Karpas-422 (cell line): ENCODE results near the gene OTOP2. TPM values are rescaled to one million over a fixed set of nuclear protein-coding genes. Genes with fewer than 3 reads are reported as not detected.

Source experiments
- total RNA-seq: library from RNA; depleted of rRNA; stranded (reverse); fragments of >200 nt; shearing (Covaris generic); gene quantifications from 2 replicates; pipeline ENCODE4 v1.2.3, GENCODE V29; 2014; ENCODE audit warnings: low replicate concordance; rRNA removed

Gene OTOP2
- total RNA-seq, 1 experiment from 2014 or later: not detected

Other genes starting within 250 kb of the OTOP2 start
- not detected in 2 replicates for gene CD300LF, start 211.3 kb upstream of the OTOP2 start, total RNA-seq
- 0.07 TPM in 1 of 2 replicates, not detected in the other for gene RAB37, start 187.0 kb upstream of the OTOP2 start, total RNA-seq
- gene NHERF1, start 175.6 kb upstream of the OTOP2 start, total RNA-seq: 24.4 and 38.3 TPM in 2 replicates
- 25.3 and 66.8 TPM in 2 replicates for gene NAT9, start 147.9 kb upstream of the OTOP2 start, total RNA-seq
- not detected in 2 replicates for gene GRIN2C, start 64.4 kb upstream of the OTOP2 start, total RNA-seq
- 3.2 and 8.4 TPM in 2 replicates for gene FDXR, start 51.3 kb upstream of the OTOP2 start, total RNA-seq
- not detected in 2 replicates for gene FADS6, start 30.6 kb upstream of the OTOP2 start, total RNA-seq
- not detected in 2 replicates for gene USH1G, start 1.0 kb upstream of the OTOP2 start, total RNA-seq
- not detected in 2 replicates for gene OTOP3, start 11.6 kb downstream of the OTOP2 start, total RNA-seq
- gene HID1, start 48.5 kb downstream of the OTOP2 start, total RNA-seq: 0.65 TPM in 1 of 2 replicates, not detected in the other
- gene CDR2L, start 63.4 kb downstream of the OTOP2 start, total RNA-seq: not detected in 2 replicates
- gene MRPL58, start 88.4 kb downstream of the OTOP2 start, total RNA-seq: 33.8 and 34.6 TPM in 2 replicates
- 186 and 187 TPM in 2 replicates for gene ATP5PD, start 122.7 kb downstream of the OTOP2 start, total RNA-seq
- 21.0 and 24.7 TPM in 2 replicates for gene KCTD2, start 123.0 kb downstream of the OTOP2 start, total RNA-seq
- not detected in 2 replicates for gene SLC16A5, start 163.7 kb downstream of the OTOP2 start, total RNA-seq
- gene ARMC7, start 185.7 kb downstream of the OTOP2 start, total RNA-seq: 6.1 and 12.8 TPM in 2 replicates
- 43.6 and 174 TPM in 2 replicates for gene NT5C, start 207.5 kb downstream of the OTOP2 start, total RNA-seq
- gene JPT1, start 230.2 kb downstream of the OTOP2 start, total RNA-seq: 98.2 and 159 TPM in 2 replicates